GM18520 (cell line): ENCODE results near the gene CPNE5.

Experiments used
- ATAC-seq: cut with Tn5 transposase; IDR thresholded peaks from one replicate; pipeline ENCODE4 v1.9.1; 2021; ENCODE audit not compliant: unreplicated experiment

Gene CPNE5

GRCh38 chr6:36766399-36766945, 72.8 kb downstream of the CPNE5 start:
- ATAC-seq = no peak

- ATAC-seq = no peak
These were observed 73.4 kb downstream of the CPNE5 start for GRCh38 chr6:36765594-36766398.

GRCh38 chr6:36765190-36765589, 74.1 kb downstream of the CPNE5 start:
- no peak for ATAC-seq

DNA sequence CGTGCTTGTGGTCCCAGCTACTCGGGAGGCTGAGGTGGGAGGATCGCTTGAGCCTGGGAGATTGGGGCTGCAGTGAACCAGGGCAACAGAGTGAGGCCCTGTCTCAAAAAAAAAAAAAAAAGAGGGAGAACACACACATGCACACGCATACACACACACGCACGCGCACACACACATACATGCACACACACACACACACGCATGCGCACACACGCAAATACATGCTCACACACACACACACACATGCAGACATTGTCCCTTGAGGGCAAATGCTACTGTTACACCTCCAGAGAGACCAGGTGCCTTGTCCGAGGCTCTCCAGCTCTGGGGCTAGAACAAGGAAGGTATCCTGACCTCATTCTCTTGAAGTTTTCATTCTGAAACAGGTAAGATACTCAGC, 77.1 kb downstream of the CPNE5 start:
- no peak for ATAC-seq

- no peak for ATAC-seq
These were observed 78.4 kb downstream of the CPNE5 start for GRCh38 chr6:36760685-36761435.

DNA sequence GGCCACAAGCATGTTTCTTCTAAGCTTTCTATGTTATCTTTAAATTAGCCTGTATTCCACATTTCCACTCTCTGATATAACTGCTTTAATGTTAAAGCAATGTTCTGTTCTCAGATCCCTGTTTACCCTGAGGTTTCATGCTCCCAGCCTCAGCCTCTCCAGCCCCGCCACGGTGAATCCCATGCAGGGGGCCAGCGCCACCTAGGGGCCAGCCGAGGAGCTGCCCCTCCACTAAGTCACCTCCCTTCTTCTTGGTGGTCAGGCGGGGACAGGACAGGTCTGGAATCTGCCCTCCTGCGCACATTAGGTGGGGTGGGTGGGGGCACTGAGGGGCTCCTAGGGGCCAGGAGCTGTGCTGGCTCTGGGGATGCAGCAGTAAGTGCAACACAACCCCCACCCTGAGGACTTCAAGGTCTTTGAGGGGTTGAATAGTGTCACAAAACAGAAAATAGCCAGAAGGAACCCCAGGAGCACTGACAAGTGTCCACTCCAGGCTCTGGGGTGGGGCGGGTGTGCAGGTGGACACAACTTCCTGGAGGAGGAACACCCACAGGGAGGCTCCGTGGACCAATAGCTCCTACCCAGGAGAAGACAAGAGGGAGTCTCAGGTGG, 80.0 kb downstream of the CPNE5 start:
- no peak for ATAC-seq

DNA sequence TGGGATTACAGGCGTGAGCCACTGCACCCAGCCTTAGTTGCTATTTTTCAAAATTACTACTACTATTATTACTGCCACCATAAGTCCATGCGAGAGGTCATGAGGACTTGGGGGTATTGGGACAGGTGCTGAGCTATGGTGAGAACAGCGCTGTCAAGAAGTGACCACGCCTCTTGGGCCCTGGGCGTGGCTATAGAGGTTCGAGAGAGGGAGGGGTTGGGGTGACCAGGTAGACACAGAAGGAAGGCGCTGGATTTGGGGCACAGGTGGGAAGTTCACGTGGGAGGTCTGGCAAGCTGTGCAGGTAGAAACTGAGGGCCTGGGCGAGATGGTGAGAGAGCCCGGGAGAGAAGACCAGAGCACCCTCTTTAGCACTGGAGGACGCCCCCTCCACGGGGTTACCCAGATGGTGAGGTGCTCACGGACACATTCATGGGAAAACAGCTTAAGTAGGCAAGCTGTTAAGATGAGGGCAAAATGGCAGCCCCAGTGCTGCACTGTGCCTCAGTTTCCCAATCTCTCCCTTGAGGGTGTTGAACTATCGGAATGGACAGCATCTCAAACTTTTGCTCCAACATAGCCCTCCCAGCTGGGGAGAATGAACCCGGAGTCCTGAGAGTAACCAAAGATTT, 80.6 kb downstream of the CPNE5 start:
- ATAC-seq = no peak

DNA sequence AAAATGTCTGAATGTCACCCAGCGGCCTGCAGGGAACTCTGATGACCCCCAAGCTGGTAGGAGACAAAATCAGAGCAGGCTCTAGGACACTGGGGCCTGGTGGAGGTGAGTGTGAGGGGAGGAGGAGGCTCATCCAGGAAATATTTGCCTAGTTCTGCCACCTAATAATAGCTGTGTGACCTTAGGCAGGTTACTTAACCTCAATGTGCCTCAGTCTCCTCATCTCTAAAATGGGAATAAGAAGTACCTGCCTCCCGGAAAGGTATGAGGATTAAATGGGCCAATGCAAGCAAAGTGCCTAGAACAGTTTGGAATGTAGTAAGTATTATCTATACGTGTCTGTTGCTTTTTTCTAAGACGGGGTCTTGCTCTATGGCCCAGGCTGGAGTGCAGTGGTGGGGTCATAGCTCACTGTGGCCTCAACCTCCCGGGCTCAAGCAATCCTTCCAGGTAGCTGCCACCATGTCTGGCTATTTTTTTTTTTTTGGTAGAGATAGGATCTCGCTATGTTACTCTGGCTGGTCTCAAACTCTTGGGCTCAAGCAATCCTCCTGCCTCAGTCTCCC, 81.2 kb downstream of the CPNE5 start:
- ATAC-seq = no peak

DNA sequence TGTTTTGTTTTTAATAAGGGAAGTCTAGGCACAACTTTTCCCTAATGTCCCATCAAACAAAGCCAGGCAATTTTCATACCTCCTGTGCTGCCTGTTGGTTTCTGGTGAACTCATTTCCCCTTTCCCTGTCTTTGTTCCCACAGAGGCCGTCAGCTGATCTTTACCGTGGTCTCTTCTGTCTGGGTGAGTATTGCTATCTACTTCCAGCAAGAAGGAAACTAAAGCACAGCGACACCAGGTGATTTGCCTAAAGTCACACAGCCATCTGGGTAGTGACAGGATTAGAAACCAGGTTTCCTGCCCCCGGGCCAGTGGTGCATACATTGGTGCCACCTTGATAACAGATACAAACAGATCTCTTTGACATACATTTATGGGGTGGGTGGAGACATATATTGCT, 82.0 kb downstream of the CPNE5 start:
- no peak for ATAC-seq

GRCh38 chr6:36756786-36757185, 82.5 kb downstream of the CPNE5 start:
- ATAC-seq = no peak

- ATAC-seq = peak; percentile 52
These were observed 83.6 kb downstream of the CPNE5 start for GRCh38 chr6:36755435-36756348.

GRCh38 chr6:36754582-36755434, 84.4 kb downstream of the CPNE5 start:
- no peak for ATAC-seq

GRCh38 chr6:36753671-36754405, 85.4 kb downstream of the CPNE5 start:
- no peak for ATAC-seq

DNA sequence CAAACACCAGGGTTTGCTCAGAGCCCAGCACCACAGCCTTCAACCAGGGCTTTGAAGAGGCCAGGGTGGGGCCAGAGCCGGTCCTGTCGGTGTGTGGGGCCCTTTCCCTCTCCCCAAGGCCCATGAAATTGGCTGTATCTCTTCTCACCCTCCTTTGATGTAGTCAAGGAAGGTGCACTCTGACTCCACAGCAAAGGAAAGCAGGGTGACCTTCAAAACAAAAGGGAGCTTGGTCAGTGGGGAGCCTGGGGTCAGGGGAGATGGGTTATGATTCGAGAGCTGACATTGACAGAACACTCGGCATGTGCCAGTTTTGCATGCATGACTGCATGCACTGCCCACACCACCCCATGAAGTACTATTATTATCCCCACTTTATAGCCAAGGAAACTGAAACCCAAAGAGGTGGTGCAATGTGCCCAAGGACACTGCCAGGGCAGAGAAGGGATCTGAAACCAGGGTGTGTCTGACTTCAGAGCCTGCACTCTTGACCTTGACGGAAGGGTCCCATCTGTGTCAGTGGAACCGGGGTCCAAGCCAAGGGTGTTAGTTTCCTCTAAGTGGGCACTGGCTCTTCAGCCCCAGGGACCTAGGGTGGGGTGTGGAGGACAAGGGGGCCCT, 86.2 kb downstream of the CPNE5 start:
- peak; percentile 28 for ATAC-seq

- ATAC-seq = no peak
These were observed 86.9 kb downstream of the CPNE5 start for GRCh38 chr6:36752187-36752885.

GRCh38 chr6:36751833-36752186, 87.4 kb downstream of the CPNE5 start:
- ATAC-seq = no peak

DNA sequence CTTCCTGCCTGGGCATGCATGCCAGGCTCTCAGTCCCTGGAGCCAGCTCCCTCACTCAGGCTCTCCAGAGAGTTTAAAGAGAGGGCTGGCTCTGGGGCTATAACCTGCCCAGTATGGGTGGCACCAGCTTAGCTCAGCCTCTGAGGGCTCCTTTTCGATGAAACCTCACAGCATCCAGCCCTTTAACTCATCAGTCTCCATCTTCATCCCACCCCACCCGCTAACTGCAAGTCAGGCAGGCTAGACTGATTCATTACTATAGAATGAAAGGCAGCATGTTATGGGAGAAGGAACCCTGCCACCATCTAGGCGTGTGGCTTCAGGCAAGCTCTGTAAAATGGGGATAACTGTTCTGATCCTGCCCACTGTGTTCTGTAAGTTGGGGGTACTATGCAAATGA, 88.2 kb downstream of the CPNE5 start:
- no peak for ATAC-seq
